ENCODE measurements around the gene INPP1.

DNA sequence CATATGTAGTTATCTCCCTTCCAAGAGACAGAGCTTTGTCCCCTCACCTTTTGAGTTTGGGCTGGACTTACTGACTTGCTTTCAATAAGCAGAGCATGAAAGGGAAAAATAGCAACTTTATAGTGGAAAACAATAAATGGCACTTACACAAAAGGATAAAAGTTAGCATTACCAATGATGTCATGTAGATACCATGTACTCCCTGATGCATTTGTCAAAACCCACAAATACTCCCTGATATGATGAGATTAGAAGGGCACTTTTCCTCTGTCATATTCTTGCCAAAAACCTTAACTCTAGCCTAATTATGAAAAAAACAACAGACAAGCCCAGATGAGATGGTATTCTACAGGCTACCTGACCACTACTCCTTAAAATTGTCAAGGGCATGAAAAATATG lies 39.7 kb upstream of the INPP1 start:
- TF ChIP-seq, protein P1, sequence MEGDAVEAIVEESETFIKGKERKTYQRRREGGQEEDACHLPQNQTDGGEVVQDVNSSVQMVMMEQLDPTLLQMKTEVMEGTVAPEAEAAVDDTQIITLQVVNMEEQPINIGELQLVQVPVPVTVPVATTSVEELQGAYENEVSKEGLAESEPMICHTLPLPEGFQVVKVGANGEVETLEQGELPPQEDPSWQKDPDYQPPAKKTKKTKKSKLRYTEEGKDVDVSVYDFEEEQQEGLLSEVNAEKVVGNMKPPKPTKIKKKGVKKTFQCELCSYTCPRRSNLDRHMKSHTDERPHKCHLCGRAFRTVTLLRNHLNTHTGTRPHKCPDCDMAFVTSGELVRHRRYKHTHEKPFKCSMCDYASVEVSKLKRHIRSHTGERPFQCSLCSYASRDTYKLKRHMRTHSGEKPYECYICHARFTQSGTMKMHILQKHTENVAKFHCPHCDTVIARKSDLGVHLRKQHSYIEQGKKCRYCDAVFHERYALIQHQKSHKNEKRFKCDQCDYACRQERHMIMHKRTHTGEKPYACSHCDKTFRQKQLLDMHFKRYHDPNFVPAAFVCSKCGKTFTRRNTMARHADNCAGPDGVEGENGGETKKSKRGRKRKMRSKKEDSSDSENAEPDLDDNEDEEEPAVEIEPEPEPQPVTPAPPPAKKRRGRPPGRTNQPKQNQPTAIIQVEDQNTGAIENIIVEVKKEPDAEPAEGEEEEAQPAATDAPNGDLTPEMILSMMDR (conservative IDR thresholded peaks at IDR 0.05; ENCODE audit: low read length), result no peak
- TF ChIP-seq EZH2phosphoT487 (IDR thresholded peaks at IDR 0.05; ENCODE audit: borderline replicate concordance), result no peak

Data from Loucy (cell line).